Common myeloid progenitor, CD34-positive (primary cell): ENCODE results near the gene PTPRM.

Experiments used
- CTCF ChIA-PET: fragments of 350-600 bp; sonication (Branson Sonifier 250); formaldehyde crosslinking; loops from one replicate; lab custom pipeline; 2021; ENCODE audit warnings: antibody characterized with exemption; lab: Charles Lee
- POLR2A ChIA-PET: fragments of 350-600 bp; sonication (Branson Sonifier 250); formaldehyde crosslinking; loops from one replicate; lab custom pipeline; 2021; ENCODE audit warnings: antibody characterized with exemption; lab: Charles Lee
- DNase-seq, 3 donors: peaks; one replicate each; pipeline versions ENCODE4 v3.0.0 to v3.0.0-alpha.2; 2013
- H3K27ac ChIP-seq, 2 experiments: 1 replicate in 1 of 2; 2 replicates in 1 of 2; pipeline ENCODE4 v1.7.0; 2013; ENCODE audit warnings: inconsistent platforms in 2 of 2, low read length in 2 of 2, mild to moderate bottlenecking in 2 of 2, low read depth in 1 of 2, moderate library complexity in 1 of 2; ENCODE audit not compliant: severe bottlenecking in 2 of 2, insufficient read depth in 1 of 2, poor library complexity in 1 of 2
- H3K27me3 ChIP-seq, 5 experiments: replicated peaks in 2 of 5; 1 replicate in 3 of 5; 2 replicates in 2 of 5; pipeline versions ENCODE4 v1.6.1 to v1.7.0; 2013; ENCODE audit warnings: low read length in 4 of 5, mild to moderate bottlenecking in 2 of 5, moderate library complexity in 2 of 5, inconsistent platforms in 1 of 5; ENCODE audit not compliant: insufficient read depth in 5 of 5, control insufficient read depth in 4 of 5
- H3K36me3 ChIP-seq, 4 experiments: 1 replicate in 2 of 4; 2 replicates in 2 of 4; pipeline versions ENCODE4 v1.6.1 to v1.7.0; 2013; ENCODE audit warnings: low read length in 3 of 4, control low read depth in 1 of 4, mild to moderate bottlenecking in 1 of 4; ENCODE audit not compliant: control insufficient read depth in 4 of 4, insufficient read depth in 4 of 4
- H3K4me1 ChIP-seq, 4 experiments: 1 replicate in 3 of 4; 2 replicates in 1 of 4; pipeline versions ENCODE4 v1.6.1 to v1.7.1; 2013; ENCODE audit warnings: low read length in 3 of 4, mild to moderate bottlenecking in 3 of 4, control low read depth in 1 of 4, inconsistent platforms in 1 of 4, moderate library complexity in 1 of 4; ENCODE audit not compliant: control insufficient read depth in 4 of 4, insufficient read depth in 4 of 4; ENCODE audit errors: control extremely low read depth in 1 of 4
- H3K4me3 ChIP-seq, 7 experiments: 1 replicate in 4 of 7; 2 replicates in 3 of 7; pipeline versions ENCODE4 v1.5.1 to v1.7.0; 2013; ENCODE audit warnings: mild to moderate bottlenecking in 7 of 7, low read length in 6 of 7, moderate library complexity in 6 of 7, inconsistent platforms in 2 of 7, low read depth in 2 of 7, control low read depth in 1 of 7; ENCODE audit not compliant: insufficient read depth in 4 of 7, control insufficient read depth in 1 of 7; ENCODE audit errors: extremely low read depth in 1 of 7
- H3K9me3 ChIP-seq, 5 experiments: 1 replicate in 4 of 5; 2 replicates in 1 of 5; pipeline versions ENCODE4 v1.6.1 to v1.7.1; 2013; ENCODE audit warnings: low read length in 4 of 5, mild to moderate bottlenecking in 2 of 5, inconsistent platforms in 1 of 5, low read depth in 1 of 5, moderate library complexity in 1 of 5; ENCODE audit not compliant: control insufficient read depth in 4 of 5, insufficient read depth in 2 of 5; ENCODE audit errors: control extremely low read depth in 1 of 5
- WGBS: methylation state at CpG from one replicate; pipeline ENCODE4 v1.1.5; 2013; ENCODE audit not compliant: insufficient coverage; 5-methylcytosine and 5-hydroxymethylcytosine counted together

PTPRM gene

DNA sequence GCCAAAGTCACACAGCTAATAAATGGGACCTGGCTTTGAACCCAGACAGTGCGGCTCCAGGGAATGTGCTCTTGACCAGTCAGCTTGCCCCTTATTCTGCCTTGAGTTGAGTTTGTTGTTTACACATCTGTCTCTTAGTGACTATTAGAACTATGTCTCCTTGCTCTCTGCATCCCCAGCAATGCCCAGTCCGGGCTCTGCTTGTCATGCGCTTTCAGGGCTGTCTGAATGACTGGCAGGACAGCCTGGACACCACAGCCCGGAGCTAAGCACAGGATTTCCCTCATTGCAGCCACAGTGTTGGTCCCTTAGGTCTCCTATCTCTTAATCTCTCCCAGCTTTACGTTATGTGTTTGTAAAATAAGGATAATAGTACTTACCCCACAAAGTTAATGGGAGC lies 795.7 kb downstream of the PTPRM start:
- Histone ChIP-seq H3K4me1 (peaks cover 0 to 8% (median 4%) of the 10 kb centered on the region in 4 experiments), H3K9me3 (no peaks in the 10 kb centered on the region), H3K36me3 (no peaks in the 10 kb centered on the region), H3K27ac (no peak overlapping the region), H3K27me3 (peaks cover 0 to 3% (median 0%) of the 10 kb centered on the region in 5 experiments), H3K4me3 (no peak overlapping the region)
- POLR2A ChIA-PET, result no interaction called here
- CTCF ChIA-PET, result interaction anchor here (0.9 kb wide), 1 partner anchor 26 kb away, joined by 4 read pairs; no protein-coding TSS in a partner anchor
- no peak for DNase-seq
- WGBS, result 91% methylated on average over 4 of the region's 5 CpGs

DNA sequence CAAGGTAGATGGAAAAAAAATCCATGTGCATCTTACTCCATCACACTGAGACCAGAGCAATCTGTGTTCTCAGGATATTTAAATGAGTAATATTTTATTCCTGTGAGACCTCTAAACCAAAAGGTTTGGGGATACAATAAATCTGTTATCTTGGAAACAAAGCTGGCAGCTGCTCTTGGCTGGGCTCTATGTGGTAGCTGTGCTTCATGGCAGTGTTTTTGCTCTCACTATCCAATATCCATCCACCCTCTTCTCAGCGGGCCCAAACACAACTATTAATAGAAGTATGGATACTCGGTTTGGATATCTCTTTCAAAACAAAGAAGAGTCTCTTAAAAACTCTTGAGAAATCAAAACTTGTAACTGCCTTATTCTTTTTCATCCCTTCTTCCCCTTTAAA lies 797.3 kb downstream of the PTPRM start:
- Histone ChIP-seq H3K4me1 (peaks cover 0 to 10% (median 5%) of the 10 kb centered on the region in 4 experiments), H3K27ac (no peak overlapping the region), H3K9me3 (no peaks in the 10 kb centered on the region), H3K36me3 (no peaks in the 10 kb centered on the region), H3K27me3 (peaks cover 0 to 3% (median 0%) of the 10 kb centered on the region in 5 experiments), H3K4me3 (no peak overlapping the region)
- no peak for DNase-seq
- POLR2A ChIA-PET, result no interaction called here
- CTCF ChIA-PET, result interaction anchor here (0.5 to 0.9 kb wide), 2 partner anchors 23 to 25 kb away, joined by 3 to 4 read pairs; no protein-coding TSS in a partner anchor
- no CpG with 5 or more reads among the region's 2 CpGs for WGBS

DNA sequence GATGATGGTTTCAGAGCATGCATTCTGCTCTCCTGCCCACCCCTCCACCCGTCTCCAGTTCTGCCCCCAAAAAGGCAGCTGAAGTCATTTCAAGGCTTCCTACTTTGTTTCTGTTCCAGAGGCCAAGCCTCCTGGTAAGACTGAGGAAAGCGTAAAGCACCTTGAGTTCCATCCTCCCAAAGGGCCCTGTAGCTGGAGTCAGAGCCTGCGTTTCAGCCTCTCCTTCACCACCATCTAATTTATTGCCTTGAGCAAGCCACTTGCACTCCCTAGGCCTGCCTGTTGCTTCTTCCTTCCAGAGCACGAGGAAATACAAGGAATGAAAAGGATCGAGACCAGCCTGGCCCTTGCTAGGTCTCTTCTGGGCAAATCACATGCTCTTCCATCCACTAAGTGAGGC lies 797.9 kb downstream of the PTPRM start:
- Histone ChIP-seq H3K4me1 (peaks cover 0 to 10% (median 5%) of the 10 kb centered on the region in 4 experiments), H3K9me3 (no peaks in the 10 kb centered on the region), H3K27me3 (peaks cover 0 to 3% (median 0%) of the 10 kb centered on the region in 5 experiments), H3K36me3 (no peaks in the 10 kb centered on the region), H3K4me3 (no peak overlapping the region), H3K27ac (no peak overlapping the region)
- ChIA-PET POLR2A (no interaction called here), CTCF (interaction anchor here (0.5 to 0.9 kb wide), 2 partner anchors 23 to 25 kb away, joined by 3 to 4 read pairs; no protein-coding TSS in a partner anchor)
- WGBS, result 100% methylated on average over 4 of the region's 5 CpGs
- no peak for DNase-seq

DNA sequence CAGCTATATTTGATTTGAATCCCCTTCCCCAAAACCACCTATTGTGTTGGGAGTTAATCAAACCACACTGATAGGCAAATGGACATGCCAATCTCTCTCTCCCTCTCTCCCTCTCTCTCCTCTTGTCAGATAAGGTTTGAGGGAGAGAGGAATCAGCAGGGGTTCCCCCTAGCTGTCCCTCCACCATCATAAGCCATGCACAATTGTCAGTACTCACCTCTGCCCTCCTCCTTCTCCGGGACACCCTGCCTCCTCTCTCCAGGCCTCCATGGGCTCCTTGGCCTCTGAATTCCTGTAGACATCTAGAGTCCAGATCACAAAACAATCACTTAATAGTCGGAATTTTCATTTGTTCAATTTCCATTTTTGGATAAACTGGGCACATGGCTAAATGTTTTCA lies 798.4 kb downstream of the PTPRM start:
- WGBS, result 100% methylated on average over 1 of the region's 2 CpGs
- peaks cover 3 to 10% (median 5%) of the 10 kb centered on the region in 4 experiments for H3K4me1 ChIP-seq
- no peak for DNase-seq
- H3K9me3 ChIP-seq, result no peaks in the 10 kb centered on the region
- H3K27ac ChIP-seq, result no peak overlapping the region
- ChIA-PET POLR2A (no interaction called here), CTCF (interaction anchor here (1.3 kb wide), 1 partner anchor 119 kb away, joined by 3 read pairs; no protein-coding TSS in a partner anchor)
- H3K4me3 ChIP-seq, result no peak overlapping the region
- no peaks in the 10 kb centered on the region for H3K36me3 ChIP-seq
- peaks cover 0 to 3% (median 0%) of the 10 kb centered on the region in 5 experiments for H3K27me3 ChIP-seq

DNA sequence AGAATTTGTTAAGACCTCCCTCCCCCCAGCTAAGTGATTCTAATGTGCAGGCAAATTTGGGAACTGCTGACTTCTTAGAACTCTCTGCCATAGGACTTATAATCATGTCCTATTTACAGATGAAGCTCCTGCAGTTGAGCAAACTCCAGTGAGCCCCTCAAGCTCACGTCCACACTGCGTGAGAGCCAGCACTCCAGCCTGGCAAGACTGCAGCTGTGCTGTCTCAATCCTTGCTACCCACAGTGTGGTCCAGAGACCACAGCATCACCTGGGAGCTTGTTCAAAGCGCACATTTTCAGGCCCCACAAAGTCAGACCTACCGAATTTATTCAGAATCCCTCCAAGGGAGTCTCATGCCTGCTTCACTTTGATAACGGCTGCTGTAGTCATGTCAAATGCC lies 799.0 kb downstream of the PTPRM start:
- ChIA-PET CTCF (interaction anchor here (1.3 kb wide), 1 partner anchor 119 kb away, joined by 3 read pairs; no protein-coding TSS in a partner anchor), POLR2A (no interaction called here)
- Histone ChIP-seq H3K27me3 (peaks cover 0 to 3% (median 0%) of the 10 kb centered on the region in 5 experiments), H3K27ac (no peak overlapping the region), H3K4me1 (peaks cover 4 to 10% (median 6%) of the 10 kb centered on the region in 4 experiments), H3K9me3 (no peaks in the 10 kb centered on the region), H3K4me3 (no peak overlapping the region), H3K36me3 (no peaks in the 10 kb centered on the region)
- WGBS, result 98% methylated on average over 5 of the region's 5 CpGs
- no peak for DNase-seq

DNA sequence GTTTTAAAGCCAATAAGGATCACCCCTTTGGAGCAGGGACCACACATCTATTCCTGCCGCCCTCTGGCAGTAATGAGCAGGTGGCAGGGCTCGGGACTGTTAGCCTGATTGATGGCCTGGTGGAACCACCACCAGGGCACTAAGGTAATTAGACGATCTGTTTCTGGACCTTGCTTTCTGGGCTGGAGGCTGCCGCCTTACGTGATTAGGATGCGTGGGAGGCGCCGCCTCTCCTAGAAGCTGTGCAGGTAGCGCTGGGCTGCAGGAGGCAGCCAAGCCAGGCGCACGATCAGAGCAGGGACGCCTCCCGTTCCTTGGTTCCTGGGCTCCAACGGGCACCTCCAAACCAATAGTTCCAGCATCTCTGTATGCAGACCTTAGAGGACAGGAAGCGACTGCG lies 799.5 kb downstream of the PTPRM start:
- Histone ChIP-seq H3K36me3 (no peaks in the 10 kb centered on the region), H3K27ac (no peak overlapping the region), H3K4me3 (no peak overlapping the region), H3K4me1 (peaks cover 4 to 10% (median 6%) of the 10 kb centered on the region in 4 experiments), H3K27me3 (peaks cover 0 to 3% (median 0%) of the 10 kb centered on the region in 5 experiments), H3K9me3 (no peaks in the 10 kb centered on the region)
- CTCF ChIA-PET, result interaction anchor here (1.3 kb wide), 1 partner anchor 118 kb away, joined by 3 read pairs; no protein-coding TSS in a partner anchor
- 91% methylated on average over 16 of the region's 16 CpGs for WGBS
- DNase-seq, result peak in 1 of 3 donors; percentile 0
- POLR2A ChIA-PET, result no interaction called here

DNA sequence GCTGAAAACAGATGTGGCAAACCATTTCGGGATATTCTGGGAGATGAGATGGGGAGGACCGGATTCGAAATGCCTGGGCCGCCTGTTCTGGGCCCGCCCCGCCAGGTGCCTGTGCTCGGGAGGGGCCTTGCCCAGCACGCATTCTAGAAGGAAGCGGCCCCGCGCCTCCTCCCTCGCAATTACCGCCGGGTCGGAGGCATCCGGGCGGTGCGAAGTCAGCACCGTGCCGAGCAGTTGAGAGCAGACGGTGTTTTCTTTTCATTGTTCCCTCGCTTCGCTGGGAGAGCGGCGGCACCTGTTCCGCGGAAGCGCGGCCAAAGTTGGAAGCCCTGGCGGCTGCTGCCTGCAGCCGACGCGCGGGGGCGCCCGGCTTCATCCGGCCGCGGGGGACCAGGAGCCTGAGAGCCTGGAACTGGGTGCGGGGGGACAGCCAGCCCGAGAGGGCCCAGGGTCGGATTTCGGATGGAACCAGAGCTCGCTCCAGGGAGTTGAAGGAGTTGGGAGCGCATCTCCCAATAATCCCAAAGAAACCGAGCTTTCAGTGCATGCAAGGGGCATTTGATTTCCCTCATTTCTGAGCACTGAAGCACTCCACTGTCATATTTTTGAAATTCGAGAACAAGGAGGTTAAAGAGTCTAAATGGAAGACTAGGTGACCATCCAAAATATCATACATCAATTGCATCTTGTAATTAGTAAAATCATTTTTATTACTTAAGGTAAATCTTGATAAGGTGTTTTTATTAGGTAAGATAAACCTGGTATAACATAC lies 800.3 kb downstream of the PTPRM start:
- 1% methylated on average over 43 of the region's 47 CpGs for WGBS
- CTCF ChIA-PET, result no interaction called here
- H3K36me3 ChIP-seq, result no peaks in the 10 kb centered on the region
- no peak overlapping the region for H3K27ac ChIP-seq
- POLR2A ChIA-PET, result no interaction called here
- no peaks in the 10 kb centered on the region for H3K9me3 ChIP-seq
- peaks cover 4 to 10% (median 6%) of the 10 kb centered on the region in 4 experiments for H3K4me1 ChIP-seq
- peak overlapping the region; percentile 11 to 70 (median 42) for H3K4me3 ChIP-seq
- DNase-seq, result peak; percentile 36 to 65 (median 62)
- H3K27me3 ChIP-seq, result peaks cover 0 to 3% (median 0%) of the 10 kb centered on the region in 5 experiments
